SKM-1 treated with dmso at 0.1 percent for 144 hours (cell line): ENCODE measurements around the gene NRF1.

ENCODE experiments used
- DNase-seq: peaks from one replicate; lab custom pipeline; 2025; ENCODE audit not compliant: unreplicated experiment; lab: John Stamatoyannopoulos, UW

NRF1 gene

GRCh38 chr7:129798616-129799349 lies 187.3 kb downstream of the NRF1 start:
- DNase-seq, result no peak

DNA sequence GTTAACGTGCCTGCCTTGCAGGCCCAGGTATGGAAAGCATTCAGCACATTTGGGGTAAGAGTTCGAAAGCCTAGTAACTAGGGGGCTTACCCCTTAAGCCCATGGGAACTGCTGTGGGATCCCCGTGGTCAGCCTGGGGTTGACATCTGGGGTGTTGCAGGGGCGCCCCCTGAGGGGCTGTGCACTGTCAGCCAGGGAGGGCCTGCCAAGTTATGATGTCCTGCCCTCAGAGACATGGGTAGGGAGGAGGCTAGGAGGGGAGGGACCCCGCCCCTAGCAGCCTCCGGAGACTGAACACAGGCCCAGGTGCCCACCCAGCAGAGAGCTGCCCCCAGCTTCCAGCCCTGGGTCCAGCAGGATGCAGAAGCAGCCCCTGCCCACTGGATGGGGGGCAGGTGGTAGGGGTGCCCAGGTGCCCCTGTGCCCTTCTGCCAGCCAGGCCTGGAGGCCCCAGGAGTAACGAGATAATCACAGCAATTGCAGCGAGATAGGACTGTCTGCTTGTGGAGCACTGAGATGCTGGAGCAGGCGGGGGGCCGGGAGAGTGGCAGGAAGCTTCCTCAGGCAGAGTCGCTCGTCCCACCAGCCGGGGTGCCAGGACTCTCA lies 187.9 kb downstream of the NRF1 start:
- no peak for DNase-seq

- no peak for DNase-seq
Observed at GRCh38 chr7:129800901-129801300, 189.4 kb downstream of the NRF1 start.

GRCh38 chr7:129801882-129802281 lies 190.4 kb downstream of the NRF1 start:
- DNase-seq, result no peak

DNA sequence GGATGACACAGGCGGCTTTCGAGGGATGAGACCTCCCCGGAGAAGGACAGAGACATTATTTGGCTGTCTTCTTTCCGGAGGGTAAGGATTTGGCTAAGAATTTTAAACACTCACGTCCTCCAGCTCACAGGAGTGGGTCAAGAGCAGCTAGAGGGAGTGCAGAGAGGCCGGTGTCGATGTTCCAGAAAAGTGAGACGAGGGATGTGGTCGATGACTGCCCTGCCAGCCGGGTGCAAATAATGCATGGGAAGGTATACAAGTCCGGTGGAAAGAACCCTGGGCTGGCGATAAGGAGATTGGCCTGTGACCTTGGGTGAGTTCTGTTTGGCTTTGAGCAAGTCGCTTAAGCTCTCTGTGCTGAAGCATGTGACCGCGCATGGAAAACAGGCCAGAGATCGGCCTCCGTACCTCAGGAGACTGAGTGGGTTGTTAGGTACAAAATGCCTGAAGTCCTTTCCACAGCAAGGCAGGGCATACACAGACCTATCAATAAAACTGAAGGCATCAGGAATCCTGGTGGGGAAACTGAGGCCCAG lies 192.1 kb downstream of the NRF1 start:
- no peak for DNase-seq

DNA sequence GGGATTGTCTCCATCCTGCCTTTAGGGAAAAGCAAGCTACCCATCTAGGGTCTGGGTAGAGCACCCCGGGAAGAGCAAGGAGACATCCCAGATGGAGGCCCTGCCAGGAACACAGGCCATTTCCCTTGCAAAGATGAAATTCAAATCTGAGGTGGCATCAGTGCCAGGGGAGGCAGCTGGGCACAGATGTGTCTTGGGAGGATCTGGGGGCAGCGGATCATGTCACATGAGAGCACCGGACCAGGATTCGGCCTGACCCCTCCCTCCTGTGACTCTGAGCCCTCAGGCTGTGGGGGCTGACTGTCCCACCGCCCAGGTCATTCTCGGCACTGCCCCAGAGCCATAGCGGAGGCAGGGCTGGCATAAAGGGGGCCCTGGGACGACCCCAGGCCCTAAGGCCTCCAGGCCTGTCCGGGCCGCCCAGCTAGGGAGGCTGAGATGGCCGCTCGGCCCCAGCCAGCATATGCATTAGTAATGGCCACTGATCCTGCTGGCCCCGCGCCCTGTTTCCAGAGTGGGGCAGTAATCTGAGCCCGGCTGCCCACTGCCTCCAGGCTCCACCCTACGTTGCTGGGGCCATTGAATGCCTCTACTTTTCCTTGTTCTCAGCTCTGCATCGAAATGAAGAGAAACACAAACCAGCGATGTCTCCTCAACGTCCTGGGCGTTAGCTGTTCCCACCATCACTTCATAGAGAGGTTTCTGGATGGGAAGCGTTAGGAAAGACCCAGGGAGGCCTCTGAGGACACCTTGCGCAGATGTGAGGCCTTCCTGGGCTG lies 192.8 kb downstream of the NRF1 start:
- DNase-seq, result no peak

DNA sequence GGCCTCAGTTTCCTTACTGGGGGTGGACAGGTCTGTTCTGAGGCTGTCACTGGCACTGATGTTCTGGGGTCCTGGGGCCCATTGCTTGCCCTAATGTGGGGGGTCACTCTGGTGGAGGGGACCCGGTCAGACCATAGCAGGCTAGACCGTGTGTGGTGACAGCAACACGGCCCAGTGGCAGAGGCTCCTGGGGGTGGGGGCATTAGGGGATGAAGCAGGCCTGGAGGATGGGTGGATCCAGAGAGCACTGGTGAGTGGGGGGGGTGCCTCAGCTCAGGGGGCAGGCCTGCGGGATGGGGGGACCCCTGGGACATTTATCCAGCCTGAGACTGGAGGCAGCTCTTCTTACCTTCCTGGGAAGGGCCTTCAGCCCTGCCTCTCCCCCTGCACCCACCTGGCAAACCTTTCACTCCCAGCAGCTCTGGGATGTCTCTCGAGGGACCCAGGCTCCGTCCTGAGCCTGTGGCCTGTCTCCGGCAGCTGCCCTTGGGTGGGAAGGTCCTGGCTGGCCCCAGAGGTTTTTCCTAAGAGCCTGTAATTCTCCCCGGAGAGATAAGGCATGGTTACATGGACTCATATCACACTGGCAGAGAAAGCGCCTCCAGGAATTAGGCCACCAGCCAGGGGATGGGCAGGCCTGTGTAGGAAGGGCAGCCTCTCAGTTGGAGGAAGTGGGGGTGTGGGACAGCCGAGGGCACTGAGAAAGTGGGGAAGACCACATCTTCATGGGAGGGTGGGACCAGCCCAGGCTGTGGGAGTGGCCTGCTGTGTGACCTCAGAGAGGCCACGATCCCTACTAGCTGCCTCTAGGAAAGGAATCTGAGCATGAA lies 193.6 kb downstream of the NRF1 start:
- DNase-seq, result no peak
